Measurements from ENCODE around the gene TNFRSF11A.

TNFRSF11A gene

DNA sequence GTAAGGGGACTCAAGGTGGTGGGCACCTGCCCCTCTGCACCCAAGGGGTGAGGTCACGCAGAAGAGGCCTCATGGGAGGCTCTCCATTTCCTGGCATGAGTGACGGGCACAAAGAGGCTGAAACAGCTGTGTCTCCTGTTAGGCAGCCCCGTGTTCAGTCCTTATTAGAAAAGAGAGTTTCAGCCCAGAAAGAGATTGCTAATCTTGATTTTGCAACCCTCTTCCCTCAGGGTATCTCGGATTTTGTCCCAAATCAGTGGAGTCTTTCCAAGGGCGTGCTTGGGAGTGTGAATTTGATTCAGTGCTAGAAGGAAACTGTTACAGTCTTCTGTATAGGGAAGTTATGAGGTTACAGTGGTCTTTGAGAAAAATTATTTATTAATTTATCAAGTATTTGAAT lies 10.4 kb downstream of the TNFRSF11A start:
- Histone ChIP-seq H2BK12ac (ENCODE audit: low read length) (no peak overlapping the region), H3K4ac (ENCODE audit: low read length) (no peak overlapping the region), H3K4me3 (ENCODE audit: low read length in 2 of 2) (no peak overlapping the region), H3K14ac (ENCODE audit: low read length) (no peak overlapping the region), H2BK5ac (ENCODE audit: low read length) (no peak overlapping the region), H3K79me1 (ENCODE audit: low read depth, low read length) (no peaks in the 10 kb centered on the region), H3K27me3 (ENCODE audit: control insufficient read depth in 3 of 3, insufficient read depth in 3 of 3, low read depth in 1 of 3, low read length in 3 of 3) (peaks cover 0 to 31% (median 3%) of the 10 kb centered on the region in 3 experiments), H3K36me3 (replicated peaks in 1 of 2; ENCODE audit: control insufficient read depth in 2 of 2, insufficient read depth in 2 of 2, low read length in 2 of 2) (no peaks in the 10 kb centered on the region), H3K4me1 (ENCODE audit: control insufficient read depth in 2 of 2, insufficient read depth in 1 of 2, low read depth in 1 of 2, low read length in 2 of 2) (peaks cover 0 to 10% of the 10 kb centered on the region in 2 donors), H2AK5ac (ENCODE audit: low read depth, low read length) (no peak overlapping the region), H3K23ac (ENCODE audit: low read depth, low read length, poor library complexity) (no peak overlapping the region), H3K9me3 (replicated peaks in 1 of 2; ENCODE audit: control insufficient read depth in 2 of 2, insufficient read depth in 1 of 2, low read depth in 1 of 2, low read length in 2 of 2) (no peaks in the 10 kb centered on the region), H2BK120ac (ENCODE audit: low read depth, low read length) (no peak overlapping the region), H3K27ac (replicated peaks; ENCODE audit: low read length) (no peak overlapping the region), H2AFZ (ENCODE audit: low read length) (no peak overlapping the region), H2BK15ac (ENCODE audit: low read length) (no peak overlapping the region), H4K91ac (ENCODE audit: low read depth, low read length, poor library complexity) (no peak overlapping the region), H3K9ac (ENCODE audit: low read depth, low read length, poor library complexity) (no peak overlapping the region), H3K4me2 (ENCODE audit: insufficient read depth, low read length, poor library complexity, severe bottlenecking) (no peak overlapping the region), H4K8ac (ENCODE audit: low read depth, low read length) (no peak overlapping the region), H3K18ac (ENCODE audit: low read length) (no peak overlapping the region)
- no peak for DNase-seq (ENCODE audit: low spot score)
- WGBS, 2 donors (ENCODE audit: extremely low coverage in 2 of 2, insufficient read length in 2 of 2, insufficient replicate concordance in 1 of 2): no CpG with 5 or more reads among the region's 5 CpGs

DNA sequence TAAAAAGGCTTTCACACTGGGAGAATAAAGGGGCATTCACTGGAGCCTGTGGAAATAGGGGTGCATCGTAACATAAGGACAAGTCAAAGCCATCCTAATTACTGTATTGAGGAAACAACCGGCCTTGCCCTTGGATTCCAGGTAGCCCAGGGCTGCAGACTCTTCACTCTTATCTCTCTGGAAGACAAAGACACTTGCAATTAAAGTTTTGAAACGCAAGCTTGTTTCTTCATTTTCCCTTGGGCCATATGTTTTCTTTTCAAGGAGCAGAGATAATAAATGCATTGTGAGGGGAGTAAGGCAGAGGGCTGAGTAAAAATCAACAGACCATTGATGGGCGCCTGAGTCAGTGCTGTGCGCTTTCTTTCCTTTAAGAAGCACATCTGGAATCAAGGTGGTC lies 11.5 kb downstream of the TNFRSF11A start:
- H3K18ac ChIP-seq (ENCODE audit: low read length): no peak overlapping the region
- H4K91ac ChIP-seq (ENCODE audit: low read depth, low read length, poor library complexity): no peak overlapping the region
- H3K27me3 ChIP-seq (ENCODE audit: control insufficient read depth in 3 of 3, insufficient read depth in 3 of 3, low read depth in 1 of 3, low read length in 3 of 3): peaks cover 0 to 26% (median 3%) of the 10 kb centered on the region in 3 experiments
- H2BK5ac ChIP-seq (ENCODE audit: low read length): no peak overlapping the region
- H3K9me3 ChIP-seq (replicated peaks in 1 of 2; ENCODE audit: control insufficient read depth in 2 of 2, insufficient read depth in 1 of 2, low read depth in 1 of 2, low read length in 2 of 2): no peaks in the 10 kb centered on the region
- no CpG with 5 or more reads among the region's 5 CpGs for WGBS, 2 donors (ENCODE audit: extremely low coverage in 2 of 2, insufficient read length in 2 of 2, insufficient replicate concordance in 1 of 2)
- no peak overlapping the region for H2BK120ac ChIP-seq (ENCODE audit: low read depth, low read length)
- no peak overlapping the region for H3K23ac ChIP-seq (ENCODE audit: low read depth, low read length, poor library complexity)
- no peak overlapping the region for H3K4ac ChIP-seq (ENCODE audit: low read length)
- H3K4me3 ChIP-seq (ENCODE audit: low read length in 2 of 2): no peak overlapping the region
- no peak for DNase-seq (ENCODE audit: low spot score)
- no peak overlapping the region for H2BK12ac ChIP-seq (ENCODE audit: low read length)
- H3K4me1 ChIP-seq (ENCODE audit: control insufficient read depth in 2 of 2, insufficient read depth in 1 of 2, low read depth in 1 of 2, low read length in 2 of 2): peaks cover 0 to 11% of the 10 kb centered on the region in 2 donors
- H2AFZ ChIP-seq (ENCODE audit: low read length): no peak overlapping the region
- no peak overlapping the region for H4K8ac ChIP-seq (ENCODE audit: low read depth, low read length)
- H3K4me2 ChIP-seq (ENCODE audit: insufficient read depth, low read length, poor library complexity, severe bottlenecking): no peak overlapping the region
- no peaks in the 10 kb centered on the region for H3K36me3 ChIP-seq (replicated peaks in 1 of 2; ENCODE audit: control insufficient read depth in 2 of 2, insufficient read depth in 2 of 2, low read length in 2 of 2)
- no peak overlapping the region for H3K27ac ChIP-seq (replicated peaks; ENCODE audit: low read length)
- no peak overlapping the region for H3K14ac ChIP-seq (ENCODE audit: low read length)
- H2BK15ac ChIP-seq (ENCODE audit: low read length): no peak overlapping the region
- no peaks in the 10 kb centered on the region for H3K79me1 ChIP-seq (ENCODE audit: low read depth, low read length)
- H3K9ac ChIP-seq (ENCODE audit: low read depth, low read length, poor library complexity): no peak overlapping the region
- no peak overlapping the region for H2AK5ac ChIP-seq (ENCODE audit: low read depth, low read length)

DNA sequence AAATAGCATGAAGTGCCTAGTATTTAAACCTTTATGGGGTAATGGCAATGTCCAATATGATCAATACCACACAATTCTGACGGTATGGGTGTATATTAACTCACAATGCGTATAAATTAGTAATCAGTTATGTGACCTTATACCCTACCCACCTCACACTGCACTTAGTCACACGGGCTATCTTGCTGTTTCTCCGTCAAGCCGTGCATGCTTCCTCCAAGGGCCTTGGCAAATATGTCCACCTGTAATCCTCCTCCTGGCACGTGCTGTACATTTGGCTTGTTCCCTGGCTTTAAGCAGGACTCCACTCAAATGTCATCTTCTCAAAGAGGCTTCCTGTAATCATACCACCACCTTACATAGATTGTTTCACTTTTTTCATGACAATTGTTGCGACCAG lies 12.2 kb downstream of the TNFRSF11A start:
- H3K14ac ChIP-seq (ENCODE audit: low read length): no peak overlapping the region
- H3K4me2 ChIP-seq (ENCODE audit: insufficient read depth, low read length, poor library complexity, severe bottlenecking): no peak overlapping the region
- no peak for DNase-seq (ENCODE audit: low spot score)
- no peak overlapping the region for H3K27ac ChIP-seq (replicated peaks; ENCODE audit: low read length)
- H3K9ac ChIP-seq (ENCODE audit: low read depth, low read length, poor library complexity): peak overlapping the region; percentile 72
- no peak overlapping the region for H3K4me3 ChIP-seq (ENCODE audit: low read length in 2 of 2)
- WGBS, 2 donors (ENCODE audit: extremely low coverage in 2 of 2, insufficient read length in 2 of 2, insufficient replicate concordance in 1 of 2): no CpG with 5 or more reads among the region's 7 CpGs
- H3K4me1 ChIP-seq (ENCODE audit: control insufficient read depth in 2 of 2, insufficient read depth in 1 of 2, low read depth in 1 of 2, low read length in 2 of 2): peaks cover 0 to 11% of the 10 kb centered on the region in 2 donors
- no peak overlapping the region for H3K4ac ChIP-seq (ENCODE audit: low read length)
- H2AFZ ChIP-seq (ENCODE audit: low read length): no peak overlapping the region
- H3K36me3 ChIP-seq (replicated peaks in 1 of 2; ENCODE audit: control insufficient read depth in 2 of 2, insufficient read depth in 2 of 2, low read length in 2 of 2): no peaks in the 10 kb centered on the region
- no peak overlapping the region for H3K18ac ChIP-seq (ENCODE audit: low read length)
- no peak overlapping the region for H3K23ac ChIP-seq (ENCODE audit: low read depth, low read length, poor library complexity)
- no peak overlapping the region for H2BK12ac ChIP-seq (ENCODE audit: low read length)
- H2BK5ac ChIP-seq (ENCODE audit: low read length): no peak overlapping the region
- H3K9me3 ChIP-seq (replicated peaks in 1 of 2; ENCODE audit: control insufficient read depth in 2 of 2, insufficient read depth in 1 of 2, low read depth in 1 of 2, low read length in 2 of 2): no peaks in the 10 kb centered on the region
- no peak overlapping the region for H4K91ac ChIP-seq (ENCODE audit: low read depth, low read length, poor library complexity)
- H2BK15ac ChIP-seq (ENCODE audit: low read length): no peak overlapping the region
- no peak overlapping the region for H2AK5ac ChIP-seq (ENCODE audit: low read depth, low read length)
- no peak overlapping the region for H2BK120ac ChIP-seq (ENCODE audit: low read depth, low read length)
- H4K8ac ChIP-seq (ENCODE audit: low read depth, low read length): no peak overlapping the region
- peaks cover 0 to 19% (median 3%) of the 10 kb centered on the region in 3 experiments for H3K27me3 ChIP-seq (ENCODE audit: control insufficient read depth in 3 of 3, insufficient read depth in 3 of 3, low read depth in 1 of 3, low read length in 3 of 3)
- H3K79me1 ChIP-seq (ENCODE audit: low read depth, low read length): no peaks in the 10 kb centered on the region

DNA sequence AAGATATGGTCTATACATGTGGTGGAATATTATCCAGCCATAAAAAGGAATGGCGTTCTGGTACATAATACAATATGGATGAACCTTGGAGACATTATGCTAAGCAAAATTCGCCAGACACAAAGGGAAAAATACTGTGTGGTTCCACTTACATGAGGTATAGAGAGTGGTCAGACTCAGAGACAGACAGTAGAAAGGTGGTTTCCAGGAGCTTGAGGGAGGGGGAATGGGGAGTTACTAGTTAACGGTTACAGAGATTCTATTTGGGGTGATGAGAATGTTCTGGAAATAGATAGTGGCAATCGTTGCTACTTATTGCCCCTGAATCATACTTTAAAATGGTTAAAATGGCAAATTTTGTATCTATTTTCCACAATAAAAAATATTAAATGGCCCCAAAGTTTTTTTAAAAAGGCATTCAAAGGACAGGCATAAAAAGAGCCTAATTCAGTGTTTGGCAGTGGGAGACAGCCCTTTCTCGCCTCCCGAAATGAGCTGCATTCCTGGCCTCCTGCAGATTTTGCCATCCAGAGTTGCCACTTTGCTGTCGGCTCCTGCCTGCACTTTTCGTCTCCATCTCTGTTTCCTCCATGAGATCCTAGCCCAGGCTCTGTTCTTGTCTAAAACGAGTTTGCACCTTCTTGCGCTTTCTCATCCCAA lies 13.5 kb downstream of the TNFRSF11A start:
- no peaks in the 10 kb centered on the region for H3K9me3 ChIP-seq (replicated peaks in 1 of 2; ENCODE audit: control insufficient read depth in 2 of 2, insufficient read depth in 1 of 2, low read depth in 1 of 2, low read length in 2 of 2)
- no peak overlapping the region for H4K91ac ChIP-seq (ENCODE audit: low read depth, low read length, poor library complexity)
- no peak overlapping the region for H3K4ac ChIP-seq (ENCODE audit: low read length)
- H4K8ac ChIP-seq (ENCODE audit: low read depth, low read length): no peak overlapping the region
- no peak overlapping the region for H3K14ac ChIP-seq (ENCODE audit: low read length)
- no peak overlapping the region for H3K27ac ChIP-seq (replicated peaks; ENCODE audit: low read length)
- peak overlapping the region; percentile 11 for H3K4me2 ChIP-seq (ENCODE audit: insufficient read depth, low read length, poor library complexity, severe bottlenecking)
- H3K9ac ChIP-seq (ENCODE audit: low read depth, low read length, poor library complexity): no peak overlapping the region
- H3K4me3 ChIP-seq (ENCODE audit: low read length in 2 of 2): no peak overlapping the region
- peaks cover 0 to 11% of the 10 kb centered on the region in 2 donors for H3K4me1 ChIP-seq (ENCODE audit: control insufficient read depth in 2 of 2, insufficient read depth in 1 of 2, low read depth in 1 of 2, low read length in 2 of 2)
- no peak overlapping the region for H2BK5ac ChIP-seq (ENCODE audit: low read length)
- no peak overlapping the region for H2BK120ac ChIP-seq (ENCODE audit: low read depth, low read length)
- no peak overlapping the region for H2BK15ac ChIP-seq (ENCODE audit: low read length)
- no peaks in the 10 kb centered on the region for H3K79me1 ChIP-seq (ENCODE audit: low read depth, low read length)
- no peak overlapping the region for H2AFZ ChIP-seq (ENCODE audit: low read length)
- H3K27me3 ChIP-seq (ENCODE audit: control insufficient read depth in 3 of 3, insufficient read depth in 3 of 3, low read depth in 1 of 3, low read length in 3 of 3): peaks cover 0 to 13% (median 3%) of the 10 kb centered on the region in 3 experiments
- no peak overlapping the region for H2AK5ac ChIP-seq (ENCODE audit: low read depth, low read length)
- WGBS, 2 donors (ENCODE audit: extremely low coverage in 2 of 2, insufficient read length in 2 of 2, insufficient replicate concordance in 1 of 2): no CpG with 5 or more reads among the region's 10 CpGs
- no peak for DNase-seq (ENCODE audit: low spot score)
- H2BK12ac ChIP-seq (ENCODE audit: low read length): no peak overlapping the region
- no peak overlapping the region for H3K18ac ChIP-seq (ENCODE audit: low read length)
- no peak overlapping the region for H3K23ac ChIP-seq (ENCODE audit: low read depth, low read length, poor library complexity)
- no peaks in the 10 kb centered on the region for H3K36me3 ChIP-seq (replicated peaks in 1 of 2; ENCODE audit: control insufficient read depth in 2 of 2, insufficient read depth in 2 of 2, low read length in 2 of 2)

All from neuronal stem cell (in vitro differentiated cells).